Lower leg skin (tissue), 4 donors: ENCODE data around the gene TMC3. TPM values are rescaled to one million over a fixed set of nuclear protein-coding genes. Genes with fewer than 3 reads are reported as not detected.

Experiments used
- DNase-seq, 2 donors: peaks; one replicate each; pipeline ENCODE4 v3.0.0-alpha.2; 2019; ENCODE audit warnings: low spot score in 2 of 2
- H3K4me3 ChIP-seq: fragments of 200-600 bp; sonication (generic); 2 replicates; pipeline ENCODE4 v1.5.1; 2017; ENCODE audit warnings: mild to moderate bottlenecking, low read depth; ENCODE audit not compliant: poor library complexity, severe bottlenecking
- CTCF ChIP-seq, 3 donors: fragments of 450-650 bp; IDR thresholded peaks; one replicate each; pipeline ENCODE4 v1.5.1; 2016; ENCODE audit warnings: antibody characterized with exemption in 3 of 3, mild to moderate bottlenecking in 3 of 3, moderate library complexity in 2 of 3
- POLR2A ChIP-seq, 2 donors: fragments of 450-650 bp; IDR thresholded peaks; one replicate each; pipeline ENCODE4 v1.6.1; 2016 to 2017; ENCODE audit warnings: antibody characterized with exemption in 2 of 2, mild to moderate bottlenecking in 1 of 2, moderate library complexity in 1 of 2
- WGBS, 2 donors: methylation state at CpG; one replicate each; pipeline ENCODE4 v1.1.5; 2018; 5-methylcytosine and 5-hydroxymethylcytosine counted together
- intact Hi-C: fragments of 100-400 bp; cut with DNase I; formaldehyde crosslinking; loops from one replicate; pipeline ENCODE4 v1.15.0; 2023; ENCODE audit warnings: low total_unique reads
- total RNA-seq, 4 donors: library from RNA; depleted of rRNA; stranded (reverse); fragments of >200 nt; gene quantifications; one replicate each; pipeline ENCODE4 v1.1.0, GENCODE V29; 2016

The TMC3 gene
- total RNA-seq, 4 donors from 2014 or later: 0.05 to 0.10 TPM; not detected in 2

GRCh38 chr15:81413851-81414250, 39.8 kb upstream of the TMC3 start:
- WGBS, 2 donors: 90 to 95% methylated on average over 20 to 25 of the region's 32 CpGs
- no peak overlapping the region for H3K4me3 ChIP-seq
- TF ChIP-seq POLR2A (IDR thresholded peaks at IDR 0.05): no peak
- no peak for TF ChIP-seq CTCF (IDR thresholded peaks at IDR 0.05)
- no peak for DNase-seq
- intact Hi-C loops: no loop called here

- no peak for DNase-seq
- H3K4me3 ChIP-seq: no peak overlapping the region
- TF ChIP-seq POLR2A (IDR thresholded peaks at IDR 0.05) (no peak), CTCF (IDR thresholded peaks at IDR 0.05) (no peak)
- WGBS, 2 donors: 75 to 77% methylated on average over 5 of the region's 5 CpGs
- intact Hi-C loops: no loop called here
These were observed 38.1 kb upstream of the TMC3 start for GRCh38 chr15:81411969-81412633.

- DNase-seq: no peak
- 46 to 52% methylated on average over 2 of the region's 2 CpGs for WGBS, 2 donors
- TF ChIP-seq CTCF (IDR thresholded peaks at IDR 0.05) (no peak), POLR2A (IDR thresholded peaks at IDR 0.05) (no peak)
- intact Hi-C loops: no loop called here
- H3K4me3 ChIP-seq: no peak overlapping the region
These were observed 37.0 kb upstream of the TMC3 start for GRCh38 chr15:81411051-81411450.

- intact Hi-C loops: no loop called here
- WGBS, 2 donors: 0% methylated on average over 4 of the region's 4 CpGs
- DNase-seq: peak; percentile 88 to 90
- H3K4me3 ChIP-seq: no peak overlapping the region
- no peak for TF ChIP-seq CTCF (IDR thresholded peaks at IDR 0.05)
- TF ChIP-seq POLR2A (IDR thresholded peaks at IDR 0.05): no peak
These were observed 36.3 kb upstream of the TMC3 start for GRCh38 chr15:81410318-81410753.

- intact Hi-C loops: no loop called here
- H3K4me3 ChIP-seq: no peak overlapping the region
- WGBS, 2 donors: 75 to 76% methylated on average over 10 of the region's 10 CpGs
- no peak for TF ChIP-seq POLR2A (IDR thresholded peaks at IDR 0.05)
- TF ChIP-seq CTCF (IDR thresholded peaks at IDR 0.05): no peak
- DNase-seq: no peak
These were observed 33.7 kb upstream of the TMC3 start for GRCh38 chr15:81407718-81408117.

GRCh38 chr15:81407176-81407575, 33.2 kb upstream of the TMC3 start:
- intact Hi-C loops: no loop called here
- TF ChIP-seq CTCF (IDR thresholded peaks at IDR 0.05) (no peak), POLR2A (IDR thresholded peaks at IDR 0.05) (no peak)
- 39% methylated on average over 1 of the region's 1 CpG for WGBS, 2 donors
- H3K4me3 ChIP-seq: no peak overlapping the region
- DNase-seq: no peak
